ENCODE results near the gene C8B. TPM values are rescaled to one million over a fixed set of nuclear protein-coding genes. Genes with fewer than 3 reads are reported as not detected.

C8B gene
- total RNA-seq, 1 experiment from 2014 or later: not detected

GRCh38 chr1:56993475-56993874 lies 27.7 kb upstream of the C8B start:
- no peak overlapping the region for H3K27ac Mint-ChIP-seq (ENCODE audit: unreplicated experiment)
- no peaks in the 10 kb centered on the region for H3K36me3 Mint-ChIP-seq (ENCODE audit: insufficient read depth, unreplicated experiment)
- H3K27me3 ChIP-seq (replicated peaks; ENCODE audit: control insufficient read depth, insufficient read depth, low read length): no peaks in the 10 kb centered on the region

GRCh38 chr1:56992318-56993125 lies 26.7 kb upstream of the C8B start:
- H3K4me3 Mint-ChIP-seq (ENCODE audit: unreplicated experiment): no peak overlapping the region
- no TSS peak for BruUV-seq (replicated peaks)
- H3K9me3 ChIP-seq: no peaks in the 10 kb centered on the region
- CTCF ChIA-PET: no interaction called here
- intact Hi-C loops (cut with micrococcal nuclease; ENCODE audit: unreplicated experiment): no loop called here
- H3K4me3 ChIP-seq (ENCODE audit: low read depth, low read length): no peak overlapping the region
- no peak for DNase-seq
- POLR2A ChIA-PET: no interaction called here
- H3K4me1 Mint-ChIP-seq (ENCODE audit: low read depth, unreplicated experiment): no peaks in the 10 kb centered on the region
- TF ChIP-seq CTCF (IDR thresholded peaks at IDR 0.05; ENCODE audit: insufficient read depth in 1 of 2, low read depth in 1 of 2, low read length in 1 of 2, severe bottlenecking in 1 of 2, unreplicated experiment in 1 of 2): no peak
- no peak overlapping the region for H3K27ac Mint-ChIP-seq (ENCODE audit: unreplicated experiment)
- peaks cover 3% of the 10 kb centered on the region; the same call in 1 of the 2 replicates for H3K4me1 ChIP-seq
- H3K27me3 Mint-ChIP-seq (ENCODE audit: insufficient read depth, unreplicated experiment): no peaks in the 10 kb centered on the region
- no peaks in the 10 kb centered on the region for H3K27me3 ChIP-seq (replicated peaks; ENCODE audit: control insufficient read depth, insufficient read depth, low read length)
- H3K36me3 ChIP-seq (ENCODE audit: control insufficient read depth, insufficient read depth, low read length): no peaks in the 10 kb centered on the region
- H3K36me3 Mint-ChIP-seq (ENCODE audit: insufficient read depth, unreplicated experiment): no peaks in the 10 kb centered on the region
- H3K9me3 Mint-ChIP-seq (ENCODE audit: unreplicated experiment): no peaks in the 10 kb centered on the region

More at GRCh38 chr1:56993475-56993874, 27.7 kb upstream of the C8B start:
- intact Hi-C loops (cut with micrococcal nuclease; ENCODE audit: unreplicated experiment): no loop called here
- H3K27me3 Mint-ChIP-seq (ENCODE audit: insufficient read depth, unreplicated experiment): no peaks in the 10 kb centered on the region
- no TSS peak for BruUV-seq (replicated peaks)
- no peaks in the 10 kb centered on the region for H3K9me3 Mint-ChIP-seq (ENCODE audit: unreplicated experiment)
- ChIA-PET POLR2A (no interaction called here), CTCF (no interaction called here)
- no peaks in the 10 kb centered on the region for H3K4me1 ChIP-seq
- no peaks in the 10 kb centered on the region for H3K9me3 ChIP-seq
- no peaks in the 10 kb centered on the region for H3K36me3 ChIP-seq (ENCODE audit: control insufficient read depth, insufficient read depth, low read length)
- H3K4me1 Mint-ChIP-seq (ENCODE audit: low read depth, unreplicated experiment): no peaks in the 10 kb centered on the region
- TF ChIP-seq CTCF (IDR thresholded peaks at IDR 0.05; ENCODE audit: insufficient read depth in 1 of 2, low read depth in 1 of 2, low read length in 1 of 2, severe bottlenecking in 1 of 2, unreplicated experiment in 1 of 2): no peak
- DNase-seq: no peak
- no peak overlapping the region for H3K4me3 ChIP-seq (ENCODE audit: low read depth, low read length)
- no peak overlapping the region for H3K4me3 Mint-ChIP-seq (ENCODE audit: unreplicated experiment)

GRCh38 chr1:56991576-56991975 lies 25.8 kb upstream of the C8B start:
- intact Hi-C loops (cut with micrococcal nuclease; ENCODE audit: unreplicated experiment): no loop called here
- Histone ChIP-seq H3K4me3 (ENCODE audit: low read depth, low read length) (no peak overlapping the region), H3K36me3 (ENCODE audit: control insufficient read depth, insufficient read depth, low read length) (no peaks in the 10 kb centered on the region), H3K9me3 (no peaks in the 10 kb centered on the region), H3K27me3 (replicated peaks; ENCODE audit: control insufficient read depth, insufficient read depth, low read length) (no peaks in the 10 kb centered on the region), H3K4me1 (peaks cover 8% of the 10 kb centered on the region)
- CTCF ChIA-PET: no interaction called here
- H3K4me3 Mint-ChIP-seq (ENCODE audit: unreplicated experiment): no peak overlapping the region
- POLR2A ChIA-PET: no interaction called here
- no peak for TF ChIP-seq CTCF (IDR thresholded peaks at IDR 0.05; ENCODE audit: insufficient read depth in 1 of 2, low read depth in 1 of 2, low read length in 1 of 2, severe bottlenecking in 1 of 2, unreplicated experiment in 1 of 2)
- H3K27me3 Mint-ChIP-seq (ENCODE audit: insufficient read depth, unreplicated experiment): no peaks in the 10 kb centered on the region
- no TSS peak for BruUV-seq (replicated peaks)
- no peaks in the 10 kb centered on the region for H3K36me3 Mint-ChIP-seq (ENCODE audit: insufficient read depth, unreplicated experiment)
- no peak overlapping the region for H3K27ac Mint-ChIP-seq (ENCODE audit: unreplicated experiment)
- H3K4me1 Mint-ChIP-seq (ENCODE audit: low read depth, unreplicated experiment): peaks cover 6% of the 10 kb centered on the region
- no peak for DNase-seq
- no peaks in the 10 kb centered on the region for H3K9me3 Mint-ChIP-seq (ENCODE audit: unreplicated experiment)

All from Caco-2 (cell line).